Mesenchymal stem cell (in vitro differentiated cells and primary cell): Measurements from ENCODE around the gene WFDC10A.

Source experiments
- DNase-seq: peaks from one replicate; pipeline ENCODE4 v3.0.0-alpha.2; 2013
- H2AFZ ChIP-seq: one replicate; pipeline ENCODE4 v1.6.1; 2013; ENCODE audit warnings: low read depth, mild to moderate bottlenecking, control low read depth, inconsistent platforms, low read length, moderate library complexity
- H2AK5ac ChIP-seq: 2 replicates; pipeline ENCODE4 v1.6.1; 2013; ENCODE audit warnings: low read length, moderate library complexity, mild to moderate bottlenecking, inconsistent platforms; ENCODE audit not compliant: severe bottlenecking
- H2BK120ac ChIP-seq: one replicate; pipeline ENCODE4 v1.6.1; 2013; ENCODE audit warnings: low read depth, mild to moderate bottlenecking, inconsistent platforms, low read length, moderate library complexity
- H2BK12ac ChIP-seq, 2 experiments: one replicate each; pipeline ENCODE4 v1.6.1; 2013; ENCODE audit warnings: inconsistent platforms in 2 of 2, low read length in 2 of 2, mild to moderate bottlenecking in 2 of 2, moderate library complexity in 2 of 2, control low read depth in 1 of 2
- H2BK15ac ChIP-seq: one replicate; pipeline ENCODE4 v1.6.1; 2013; ENCODE audit warnings: mild to moderate bottlenecking, low read depth, inconsistent platforms; ENCODE audit not compliant: poor library complexity, severe bottlenecking
- H2BK5ac ChIP-seq: 2 replicates; pipeline ENCODE4 v1.6.1; 2013; ENCODE audit warnings: low read depth, mild to moderate bottlenecking, low read length, control low read depth, inconsistent platforms; ENCODE audit not compliant: poor library complexity, severe bottlenecking
- H3K14ac ChIP-seq, 2 experiments: one replicate each; pipeline ENCODE4 v1.6.1; 2013; ENCODE audit warnings: inconsistent platforms in 2 of 2, low read length in 2 of 2, control low read depth in 1 of 2, mild to moderate bottlenecking in 1 of 2, moderate library complexity in 1 of 2
- H3K18ac ChIP-seq, 2 experiments: one replicate each; pipeline ENCODE4 v1.6.1; 2013; ENCODE audit warnings: inconsistent platforms in 2 of 2, low read length in 2 of 2, control low read depth in 1 of 2, low read depth in 1 of 2, mild to moderate bottlenecking in 1 of 2
- H3K23ac ChIP-seq, 2 experiments: one replicate each; pipeline ENCODE4 v1.6.1; 2013; ENCODE audit warnings: inconsistent platforms in 2 of 2, low read length in 2 of 2, mild to moderate bottlenecking in 2 of 2, moderate library complexity in 2 of 2, control low read depth in 1 of 2
- H3K27ac ChIP-seq: 2 replicates; pipeline ENCODE4 v1.5.1; 2013; ENCODE audit warnings: mild to moderate bottlenecking, moderate library complexity, low read length, control low read depth, inconsistent platforms; ENCODE audit not compliant: poor library complexity, severe bottlenecking
- H3K27me3 ChIP-seq, 2 experiments: 2 replicates each; pipeline versions ENCODE4 v1.6.1 to v1.7.0; 2013; ENCODE audit warnings: low read length in 2 of 2, mild to moderate bottlenecking in 2 of 2, moderate library complexity in 2 of 2, control low read depth in 1 of 2, inconsistent platforms in 1 of 2; ENCODE audit not compliant: control insufficient read depth in 1 of 2, insufficient read depth in 1 of 2
- H3K36me3 ChIP-seq, 2 experiments: 2 replicates each; pipeline versions ENCODE4 v1.6.1 to v1.7.0; 2013; ENCODE audit warnings: low read length in 2 of 2, control low read depth in 1 of 2, inconsistent platforms in 1 of 2, low read depth in 1 of 2, mild to moderate bottlenecking in 1 of 2; ENCODE audit not compliant: insufficient read depth in 2 of 2, control insufficient read depth in 1 of 2
- H3K4ac ChIP-seq, 2 experiments: one replicate each; pipeline ENCODE4 v1.6.1; 2013; ENCODE audit warnings: inconsistent platforms in 2 of 2, low read length in 2 of 2, mild to moderate bottlenecking in 2 of 2, moderate library complexity in 2 of 2, control low read depth in 1 of 2, low read depth in 1 of 2
- H3K4me1 ChIP-seq: 2 replicates; pipeline ENCODE4 v1.6.1; 2013; ENCODE audit warnings: low read depth, low read length, control low read depth; ENCODE audit not compliant: control insufficient read depth, insufficient read depth
- H3K4me2 ChIP-seq: 2 replicates; pipeline ENCODE4 v1.6.1; 2013; ENCODE audit warnings: low read length, mild to moderate bottlenecking, inconsistent platforms; ENCODE audit not compliant: poor library complexity, severe bottlenecking
- H3K4me3 ChIP-seq, 2 experiments: 2 replicates each; pipeline versions ENCODE4 v1.5.1 to v1.7.0; 2013; ENCODE audit warnings: low read length in 2 of 2, mild to moderate bottlenecking in 2 of 2, control low read depth in 1 of 2, low read depth in 1 of 2; ENCODE audit not compliant: insufficient read depth in 1 of 2
- H3K79me1 ChIP-seq: replicated peaks from 2 replicates; pipeline ENCODE4 v1.6.1; 2013; ENCODE audit warnings: mild to moderate bottlenecking, control low read depth, low read length, inconsistent platforms; ENCODE audit not compliant: poor library complexity, severe bottlenecking
- H3K9ac ChIP-seq: 2 replicates; pipeline ENCODE4 v1.7.0; 2013; ENCODE audit warnings: mild to moderate bottlenecking, low read length, moderate library complexity
- H3K9me3 ChIP-seq: 2 replicates; pipeline ENCODE4 v1.7.0; 2013; ENCODE audit warnings: mild to moderate bottlenecking, low read length; ENCODE audit not compliant: control insufficient read depth
- H4K8ac ChIP-seq: one replicate; pipeline ENCODE4 v1.6.1; 2013; ENCODE audit warnings: inconsistent platforms, mild to moderate bottlenecking, low read length, moderate library complexity
- H4K91ac ChIP-seq: one replicate; pipeline ENCODE4 v1.6.1; 2013; ENCODE audit warnings: mild to moderate bottlenecking, low read length, inconsistent platforms
- WGBS: methylation state at CpG from one replicate; pipeline ENCODE4 v1.1.7; 2013; ENCODE audit warnings: mixed read lengths; 5-methylcytosine and 5-hydroxymethylcytosine counted together

Gene WFDC10A

GRCh38 chr20:45593498-45593897, 36.0 kb upstream of the WFDC10A start:
- H3K27me3 ChIP-seq, result peaks cover 0 to 11% of the 10 kb centered on the region in 2 experiments
- H2BK5ac ChIP-seq, result no peak overlapping the region
- H2BK15ac ChIP-seq, result no peak overlapping the region
- no peaks in the 10 kb centered on the region for H3K79me1 ChIP-seq
- H3K9me3 ChIP-seq, result peaks cover 6% of the 10 kb centered on the region
- 30% methylated on average over 1 of the region's 1 CpG for WGBS
- no peak overlapping the region for H4K91ac ChIP-seq
- H4K8ac ChIP-seq, result no peak overlapping the region
- no peak overlapping the region for H3K4me3 ChIP-seq
- H3K4me2 ChIP-seq, result no peak overlapping the region
- no peak overlapping the region for H3K18ac ChIP-seq
- H3K27ac ChIP-seq, result no peak overlapping the region
- no peaks in the 10 kb centered on the region for H3K36me3 ChIP-seq
- no peak overlapping the region for H2BK12ac ChIP-seq
- no peak overlapping the region for H3K4ac ChIP-seq
- H3K4me1 ChIP-seq, result no peaks in the 10 kb centered on the region
- no peak overlapping the region for H2AFZ ChIP-seq
- no peak overlapping the region for H2BK120ac ChIP-seq
- no peak overlapping the region for H3K9ac ChIP-seq
- H2AK5ac ChIP-seq, result no peak overlapping the region
- no peak overlapping the region for H3K14ac ChIP-seq
- H3K23ac ChIP-seq, result no peak overlapping the region
- DNase-seq, result no peak

- no peak overlapping the region for H2AFZ ChIP-seq
- no peaks in the 10 kb centered on the region for H3K36me3 ChIP-seq
- no peaks in the 10 kb centered on the region for H3K79me1 ChIP-seq
- no peak overlapping the region for H2BK5ac ChIP-seq
- no peak for DNase-seq
- H2BK15ac ChIP-seq, result no peak overlapping the region
- H3K4me1 ChIP-seq, result no peaks in the 10 kb centered on the region
- no peak overlapping the region for H3K14ac ChIP-seq
- no peak overlapping the region for H3K9ac ChIP-seq
- H4K91ac ChIP-seq, result no peak overlapping the region
- no peak overlapping the region for H2BK120ac ChIP-seq
- no peak overlapping the region for H2BK12ac ChIP-seq
- H3K27ac ChIP-seq, result no peak overlapping the region
- H3K18ac ChIP-seq, result no peak overlapping the region
- WGBS, result 33% methylated on average over 1 of the region's 1 CpG
- no peak overlapping the region for H3K4me3 ChIP-seq
- no peak overlapping the region for H3K23ac ChIP-seq
- no peak overlapping the region for H2AK5ac ChIP-seq
- no peak overlapping the region for H3K4ac ChIP-seq
- no peak overlapping the region for H3K4me2 ChIP-seq
- H3K27me3 ChIP-seq, result peaks cover 0 to 23% of the 10 kb centered on the region in 2 experiments
- H3K9me3 ChIP-seq, result peaks cover 6% of the 10 kb centered on the region
- no peak overlapping the region for H4K8ac ChIP-seq
Measured at GRCh38 chr20:45595235-45595634, 34.3 kb upstream of the WFDC10A start.

- Histone ChIP-seq H4K8ac (no peak overlapping the region), H2BK15ac (no peak overlapping the region), H3K23ac (no peak overlapping the region), H2BK5ac (no peak overlapping the region), H4K91ac (no peak overlapping the region), H3K4me1 (no peaks in the 10 kb centered on the region), H3K18ac (no peak overlapping the region), H3K14ac (no peak overlapping the region), H3K9me3 (peaks cover 31% of the 10 kb centered on the region), H2AK5ac (no peak overlapping the region), H2AFZ (no peak overlapping the region), H3K27ac (no peak overlapping the region), H3K27me3 (no peaks in the 10 kb centered on the region), H3K36me3 (no peaks in the 10 kb centered on the region), H2BK12ac (no peak overlapping the region), H3K9ac (no peak overlapping the region), H3K4me3 (no peak overlapping the region), H3K4me2 (no peak overlapping the region), H3K4ac (no peak overlapping the region), H3K79me1 (no peaks in the 10 kb centered on the region), H2BK120ac (no peak overlapping the region)
- no peak for DNase-seq
- no CpG with 5 or more reads among the region's 1 CpG for WGBS
Measured at GRCh38 chr20:45607810-45608209, 21.7 kb upstream of the WFDC10A start.

- Histone ChIP-seq H3K4me2 (no peak overlapping the region), H3K27ac (no peak overlapping the region), H3K9ac (peak overlapping the region; percentile 24), H3K14ac (no peak overlapping the region), H3K27me3 (peaks cover 0 to 5% of the 10 kb centered on the region in 2 experiments), H3K4ac (no peak overlapping the region), H2BK5ac (no peak overlapping the region), H3K79me1 (no peaks in the 10 kb centered on the region), H2AFZ (no peak overlapping the region), H3K36me3 (no peaks in the 10 kb centered on the region), H2AK5ac (no peak overlapping the region), H3K18ac (no peak overlapping the region), H3K4me1 (no peaks in the 10 kb centered on the region), H2BK15ac (no peak overlapping the region), H3K4me3 (peak overlapping the region in 1 of 2 experiments; percentile 8), H4K8ac (no peak overlapping the region), H2BK12ac (no peak overlapping the region), H4K91ac (no peak overlapping the region), H3K23ac (no peak overlapping the region), H2BK120ac (no peak overlapping the region), H3K9me3 (peaks cover 17% of the 10 kb centered on the region)
- DNase-seq, result peak; percentile 1
- WGBS, result 69% methylated on average over 3 of the region's 4 CpGs
Measured at GRCh38 chr20:45611054-45611453, 18.5 kb upstream of the WFDC10A start.
